PFSK-1 (cell line): ENCODE data around the gene FAM219B.

Source experiments
- FOXP2 ChIP-seq: optimal IDR thresholded peaks from 2 replicates; pipeline ENCODE3; 2011; ENCODE audit warnings: borderline replicate concordance, control low read depth, inconsistent platforms; ENCODE audit not compliant: insufficient read depth; ENCODE audit errors: extremely low read length, extremely low read depth
- POLR2AphosphoS5 ChIP-seq: IDR thresholded peaks from 2 replicates; pipeline ENCODE4 v1.6.1; 2012; ENCODE audit warnings: low read depth, mild to moderate bottlenecking, control low read depth, low read length, moderate library complexity
- SIN3A ChIP-seq: IDR thresholded peaks from 2 replicates; pipeline ENCODE4 v1.6.1; 2012; ENCODE audit warnings: mild to moderate bottlenecking, low read length, moderate library complexity, borderline replicate concordance; ENCODE audit not compliant: insufficient read depth
- TAF1 ChIP-seq: IDR thresholded peaks from 2 replicates; pipeline ENCODE4 v1.6.1; 2012; ENCODE audit warnings: low read length, control low read depth, borderline replicate concordance; ENCODE audit not compliant: insufficient read depth
- TF ChIP-seq, protein P1 (sequence below), 2 experiments: IDR thresholded peaks; 2 replicates each; pipeline versions ENCODE4 v1.6.1 to v1.8.0; 2011 to 2012; ENCODE audit warnings: low read depth in 2 of 2, low read length in 2 of 2, control low read depth in 1 of 2, inconsistent platforms in 1 of 2, mild to moderate bottlenecking in 1 of 2, moderate library complexity in 1 of 2; ENCODE audit not compliant: insufficient read depth in 1 of 2

The FAM219B gene

GRCh38 chr15:74851960-74852359 is 54.7 kb downstream of the FAM219B start:
- TF ChIP-seq, protein P1, sequence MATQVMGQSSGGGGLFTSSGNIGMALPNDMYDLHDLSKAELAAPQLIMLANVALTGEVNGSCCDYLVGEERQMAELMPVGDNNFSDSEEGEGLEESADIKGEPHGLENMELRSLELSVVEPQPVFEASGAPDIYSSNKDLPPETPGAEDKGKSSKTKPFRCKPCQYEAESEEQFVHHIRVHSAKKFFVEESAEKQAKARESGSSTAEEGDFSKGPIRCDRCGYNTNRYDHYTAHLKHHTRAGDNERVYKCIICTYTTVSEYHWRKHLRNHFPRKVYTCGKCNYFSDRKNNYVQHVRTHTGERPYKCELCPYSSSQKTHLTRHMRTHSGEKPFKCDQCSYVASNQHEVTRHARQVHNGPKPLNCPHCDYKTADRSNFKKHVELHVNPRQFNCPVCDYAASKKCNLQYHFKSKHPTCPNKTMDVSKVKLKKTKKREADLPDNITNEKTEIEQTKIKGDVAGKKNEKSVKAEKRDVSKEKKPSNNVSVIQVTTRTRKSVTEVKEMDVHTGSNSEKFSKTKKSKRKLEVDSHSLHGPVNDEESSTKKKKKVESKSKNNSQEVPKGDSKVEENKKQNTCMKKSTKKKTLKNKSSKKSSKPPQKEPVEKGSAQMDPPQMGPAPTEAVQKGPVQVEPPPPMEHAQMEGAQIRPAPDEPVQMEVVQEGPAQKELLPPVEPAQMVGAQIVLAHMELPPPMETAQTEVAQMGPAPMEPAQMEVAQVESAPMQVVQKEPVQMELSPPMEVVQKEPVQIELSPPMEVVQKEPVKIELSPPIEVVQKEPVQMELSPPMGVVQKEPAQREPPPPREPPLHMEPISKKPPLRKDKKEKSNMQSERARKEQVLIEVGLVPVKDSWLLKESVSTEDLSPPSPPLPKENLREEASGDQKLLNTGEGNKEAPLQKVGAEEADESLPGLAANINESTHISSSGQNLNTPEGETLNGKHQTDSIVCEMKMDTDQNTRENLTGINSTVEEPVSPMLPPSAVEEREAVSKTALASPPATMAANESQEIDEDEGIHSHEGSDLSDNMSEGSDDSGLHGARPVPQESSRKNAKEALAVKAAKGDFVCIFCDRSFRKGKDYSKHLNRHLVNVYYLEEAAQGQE (IDR thresholded peaks at IDR 0.05; ENCODE audit: insufficient read depth in 1 of 2, low read depth in 2 of 2, low read length in 2 of 2): no peak
- no peak for TF ChIP-seq SIN3A
- TF ChIP-seq FOXP2: no peak
- no peak for TF ChIP-seq TAF1
- no peak for TF ChIP-seq POLR2AphosphoS5

GRCh38 chr15:74850393-74850792 is 56.3 kb downstream of the FAM219B start:
- TF ChIP-seq FOXP2: no peak
- no peak for TF ChIP-seq SIN3A
- TF ChIP-seq, protein P1 (IDR thresholded peaks at IDR 0.05; ENCODE audit: insufficient read depth in 1 of 2, low read depth in 2 of 2, low read length in 2 of 2): no peak
- TF ChIP-seq TAF1: no peak
- TF ChIP-seq POLR2AphosphoS5: no peak
